HG03432 (cell line): ENCODE measurements around the gene ZNF48.

ENCODE experiments used
- ATAC-seq: cut with Tn5 transposase; IDR thresholded peaks from one replicate; pipeline ENCODE4 v1.9.1; 2021; ENCODE audit warnings: mild to moderate bottlenecking, moderate library complexity; ENCODE audit not compliant: unreplicated experiment

The ZNF48 gene

DNA sequence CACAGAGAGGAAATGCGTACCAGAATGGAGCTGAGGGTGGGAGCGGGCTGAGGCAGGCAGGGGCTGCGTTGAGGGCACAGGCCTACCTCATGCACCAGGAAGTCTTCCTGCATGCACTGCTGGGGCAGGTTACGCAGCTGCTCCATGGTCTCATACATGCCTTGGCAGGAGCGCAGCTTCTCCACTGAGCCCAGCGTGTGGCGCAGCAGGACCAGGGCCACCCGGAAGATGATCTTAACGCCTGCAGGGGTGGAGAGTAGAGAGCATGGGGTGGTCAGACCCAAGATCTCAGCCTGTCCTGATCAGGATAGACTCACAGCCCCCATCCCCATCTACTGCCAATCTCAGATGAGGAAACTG, 36.7 kb upstream of the ZNF48 start:
- ATAC-seq = no peak

- no peak for ATAC-seq
Measured at GRCh38 chr16:30358990-30359870, 36.0 kb upstream of the ZNF48 start.

GRCh38 chr16:30359871-30360170, 35.4 kb upstream of the ZNF48 start:
- no peak for ATAC-seq

- no peak for ATAC-seq
Measured at GRCh38 chr16:30361180-30361579, 34.0 kb upstream of the ZNF48 start.

GRCh38 chr16:30365200-30365599, 30.0 kb upstream of the ZNF48 start:
- no peak for ATAC-seq

GRCh38 chr16:30366511-30366910, 28.7 kb upstream of the ZNF48 start:
- ATAC-seq = no peak

- ATAC-seq = no peak
Measured at GRCh38 chr16:30367349-30368009, 27.7 kb upstream of the ZNF48 start.

GRCh38 chr16:30368122-30368791, 27.0 kb upstream of the ZNF48 start:
- ATAC-seq = no peak

- ATAC-seq = no peak
Measured at GRCh38 chr16:30368792-30369090, 26.5 kb upstream of the ZNF48 start.

DNA sequence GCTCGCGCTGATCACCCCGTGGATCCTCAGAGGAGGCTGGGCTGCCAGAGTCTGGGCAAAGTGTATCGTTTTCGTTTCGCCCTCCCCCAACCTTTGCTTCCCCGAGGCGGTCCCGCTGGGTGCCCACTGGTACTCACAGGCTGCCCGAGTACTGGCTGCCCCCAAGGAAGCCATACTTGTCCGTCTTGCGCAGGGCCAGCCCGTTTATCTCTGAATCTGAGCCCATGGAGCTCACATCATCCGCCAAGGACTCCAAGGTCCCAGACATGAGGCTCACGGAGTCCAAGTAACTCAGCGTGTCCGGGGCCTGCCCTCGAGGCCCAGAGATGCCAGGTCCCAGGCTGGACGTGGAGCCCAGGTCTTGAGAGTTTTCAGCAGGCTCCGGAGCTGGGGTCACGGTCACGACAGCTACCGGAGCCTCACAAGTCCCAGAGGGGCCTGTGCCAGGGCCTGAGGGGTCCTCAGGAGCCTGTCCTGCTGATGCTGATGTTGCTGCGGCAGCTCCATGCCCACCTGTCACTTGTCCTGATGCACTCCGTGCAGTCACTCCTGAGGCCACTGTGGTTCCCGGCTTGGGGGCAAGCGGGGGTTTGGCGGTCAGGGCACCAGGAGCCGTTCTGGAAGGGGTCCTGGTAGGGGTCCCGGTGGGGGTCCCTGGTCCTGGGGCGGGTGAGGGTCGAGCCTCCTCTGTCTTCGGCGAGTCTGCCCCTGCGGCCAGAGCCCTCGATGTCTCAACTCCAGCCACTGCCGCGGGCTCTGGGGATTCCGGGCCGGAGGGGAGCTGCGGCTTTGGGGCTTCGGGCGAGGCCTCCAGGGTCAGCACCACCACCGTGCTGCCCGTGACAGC, 25.9 kb upstream of the ZNF48 start:
- ATAC-seq = no peak

DNA sequence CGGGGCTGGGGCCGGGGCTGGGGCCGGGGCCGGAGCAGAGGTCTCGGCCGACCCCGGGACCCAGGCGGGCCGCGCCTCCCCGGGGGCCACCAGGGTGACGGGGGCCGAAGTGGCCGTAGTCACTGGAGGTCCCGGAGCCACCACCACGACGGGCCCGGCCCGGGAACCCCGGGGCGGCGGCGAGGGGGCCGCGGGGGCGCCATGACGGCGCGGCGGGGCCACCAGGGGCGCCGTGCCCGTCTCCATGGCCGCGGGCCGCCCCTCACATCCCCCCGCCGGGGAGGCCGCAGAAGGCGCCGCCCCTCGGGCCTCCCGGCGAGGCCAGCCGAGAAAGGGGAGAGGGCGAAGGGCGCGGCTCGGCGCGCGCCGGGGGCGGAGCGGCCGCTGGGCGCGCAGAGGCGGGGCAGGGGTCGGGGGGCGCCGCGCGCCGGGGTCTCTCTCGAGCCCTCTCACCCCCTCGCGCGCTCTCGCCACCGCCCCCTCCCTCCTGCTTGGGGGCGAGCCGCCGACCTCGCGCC, 25.2 kb upstream of the ZNF48 start:
- ATAC-seq = peak; percentile 11

DNA sequence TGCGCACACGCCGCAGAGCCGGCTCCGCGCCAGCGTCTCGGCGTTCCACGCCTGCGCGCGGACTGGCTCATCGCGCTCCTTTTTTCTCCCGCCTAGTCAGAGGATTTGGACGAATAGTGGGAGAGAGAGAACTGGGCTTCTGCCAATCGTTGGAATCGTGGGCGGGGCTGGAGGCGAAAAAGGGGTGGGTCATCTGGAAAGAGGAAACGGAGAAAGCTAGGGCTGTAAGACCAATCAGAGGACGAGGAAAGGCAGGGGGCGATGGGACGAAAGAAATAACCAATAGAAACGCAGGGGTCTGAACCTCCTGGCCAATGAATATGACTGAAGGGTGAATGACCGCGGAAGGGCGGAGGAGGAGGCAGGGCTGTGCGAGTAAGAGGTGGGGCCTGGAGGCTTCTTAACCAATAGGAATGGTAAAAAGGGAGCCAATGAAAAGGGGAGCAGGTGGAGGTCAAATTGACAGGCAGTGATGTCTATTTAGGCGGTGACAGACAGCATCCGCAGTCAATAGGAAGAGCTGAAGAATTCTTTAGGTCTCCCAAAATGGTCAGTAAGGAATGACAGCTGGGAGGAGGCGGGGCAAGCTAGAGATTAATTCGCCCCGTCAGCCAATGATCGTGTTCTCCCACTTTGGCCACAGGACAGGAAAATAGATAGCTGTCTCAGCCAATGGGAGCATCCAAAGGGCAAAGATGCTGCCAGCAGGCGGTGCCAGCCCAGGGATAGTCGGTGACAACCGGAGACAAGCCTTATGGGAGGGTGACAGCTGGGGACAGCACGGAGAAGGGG, 24.6 kb upstream of the ZNF48 start, which contains the start of gene TBC1D10B:
Gene TBC1D10B (minus strand): TSS at position 39 of the 792 bp plus-strand sequence. CDS start 311 bp downstream, outside the sequence.
- ATAC-seq = peak; percentile 78

DNA sequence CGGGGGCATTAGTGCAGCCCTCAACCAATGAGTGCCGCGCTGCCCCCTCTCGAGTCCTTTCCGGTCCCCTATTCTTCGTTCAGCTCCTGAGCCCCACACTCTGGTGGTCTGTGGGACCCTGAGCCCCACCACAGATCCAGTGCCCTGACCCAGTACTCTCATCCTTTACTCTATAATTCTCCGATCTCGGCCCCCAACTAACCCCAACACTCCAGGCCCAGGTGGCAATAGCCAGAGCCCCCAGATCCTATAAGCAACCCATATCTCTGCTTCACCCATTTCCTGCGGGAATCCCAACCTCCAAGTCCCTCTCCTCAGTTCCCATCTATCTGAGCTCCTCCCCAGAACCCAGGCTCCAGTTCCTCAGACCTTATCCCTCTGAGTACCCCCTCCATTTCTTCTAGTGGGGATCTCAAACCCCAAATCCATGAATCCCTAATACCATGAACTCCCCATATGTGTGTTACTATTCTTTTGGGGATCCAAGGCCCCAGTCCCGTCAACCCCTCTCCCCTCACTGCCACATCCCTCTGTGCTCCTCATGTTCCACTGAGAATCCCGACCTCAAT, 23.9 kb upstream of the ZNF48 start:
- ATAC-seq = no peak

DNA sequence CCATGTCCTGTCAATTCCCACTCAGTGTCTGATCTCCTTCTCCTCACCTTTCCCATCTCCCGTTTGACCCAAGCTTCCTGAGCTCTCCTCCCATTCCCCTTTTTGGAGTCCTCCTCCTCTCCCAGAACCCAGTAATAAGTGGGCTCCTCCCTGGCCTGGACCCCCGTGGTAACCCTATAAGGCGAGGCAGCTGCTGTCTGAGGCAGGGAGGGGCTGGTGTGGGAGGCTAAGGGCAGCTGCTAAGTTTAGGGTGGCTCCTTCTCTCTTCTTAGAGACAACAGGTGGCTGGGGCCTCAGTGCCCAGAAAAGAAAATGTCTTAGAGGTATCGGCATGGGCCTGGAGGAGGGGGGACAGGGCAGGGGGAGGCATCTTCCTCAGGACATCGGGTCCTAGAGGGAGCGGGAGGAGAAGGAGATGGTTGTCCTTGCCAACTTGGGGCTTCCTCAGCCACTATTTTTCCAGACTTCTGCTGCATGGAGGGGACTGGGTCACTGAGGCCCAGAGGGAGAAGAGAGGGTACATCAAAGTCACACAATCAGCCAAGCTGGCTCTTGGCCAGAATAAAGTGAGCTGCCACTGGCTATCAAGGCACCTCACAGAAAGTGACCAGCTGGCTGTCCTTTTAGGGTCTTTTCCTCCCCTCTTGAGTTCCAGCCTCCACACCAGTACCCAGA, 23.0 kb upstream of the ZNF48 start:
- no peak for ATAC-seq

GRCh38 chr16:30372725-30373124, 22.5 kb upstream of the ZNF48 start:
- ATAC-seq = no peak

DNA sequence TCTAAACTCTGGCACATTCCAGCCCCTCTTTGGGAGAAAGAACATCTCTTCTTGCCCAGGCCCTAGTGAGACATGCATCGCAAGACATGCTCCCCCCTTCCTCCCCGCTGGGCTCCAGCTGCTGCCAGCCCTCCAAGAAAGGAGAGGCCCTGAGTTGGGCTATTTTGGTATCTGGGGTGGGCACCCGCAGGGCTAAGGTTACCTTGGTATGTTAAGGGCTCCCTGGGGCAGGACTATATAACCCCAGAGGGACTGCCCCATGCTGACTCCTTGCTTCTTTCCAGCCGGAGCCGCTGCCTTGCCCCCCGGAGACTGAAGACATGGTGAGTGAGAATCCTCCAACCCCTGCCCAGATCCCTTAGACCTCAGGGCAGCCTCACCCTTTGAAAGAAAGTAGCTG, 20.7 kb upstream of the ZNF48 start, which contains the start of gene MYL11:
Gene MYL11 (plus strand): TSS at position 265 of the 400 bp plus-strand sequence. CDS start 56 bp downstream, at position 321.
- ATAC-seq = no peak

GRCh38 chr16:30375864-30376263, 19.4 kb upstream of the ZNF48 start:
- ATAC-seq = no peak

GRCh38 chr16:30376461-30376902, 18.7 kb upstream of the ZNF48 start:
- no peak for ATAC-seq
